ENCODE results near the gene PTPRK.
"Not testable (repeated sequence)": the region's sequence is repeated elsewhere in the genome, so short reads cannot be mapped to it uniquely, and the experiment has no call there.

PTPRK gene

GRCh38 chr6:127934956-127935355, 585.4 kb downstream of the PTPRK start:
- no peak overlapping the region for H3K4me3 ChIP-seq (ENCODE audit: control insufficient read depth, low read depth, low read length)
- DNase-seq (ENCODE audit: low read depth), result no peak
- TF ChIP-seq, protein P1, sequence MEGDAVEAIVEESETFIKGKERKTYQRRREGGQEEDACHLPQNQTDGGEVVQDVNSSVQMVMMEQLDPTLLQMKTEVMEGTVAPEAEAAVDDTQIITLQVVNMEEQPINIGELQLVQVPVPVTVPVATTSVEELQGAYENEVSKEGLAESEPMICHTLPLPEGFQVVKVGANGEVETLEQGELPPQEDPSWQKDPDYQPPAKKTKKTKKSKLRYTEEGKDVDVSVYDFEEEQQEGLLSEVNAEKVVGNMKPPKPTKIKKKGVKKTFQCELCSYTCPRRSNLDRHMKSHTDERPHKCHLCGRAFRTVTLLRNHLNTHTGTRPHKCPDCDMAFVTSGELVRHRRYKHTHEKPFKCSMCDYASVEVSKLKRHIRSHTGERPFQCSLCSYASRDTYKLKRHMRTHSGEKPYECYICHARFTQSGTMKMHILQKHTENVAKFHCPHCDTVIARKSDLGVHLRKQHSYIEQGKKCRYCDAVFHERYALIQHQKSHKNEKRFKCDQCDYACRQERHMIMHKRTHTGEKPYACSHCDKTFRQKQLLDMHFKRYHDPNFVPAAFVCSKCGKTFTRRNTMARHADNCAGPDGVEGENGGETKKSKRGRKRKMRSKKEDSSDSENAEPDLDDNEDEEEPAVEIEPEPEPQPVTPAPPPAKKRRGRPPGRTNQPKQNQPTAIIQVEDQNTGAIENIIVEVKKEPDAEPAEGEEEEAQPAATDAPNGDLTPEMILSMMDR (IDR thresholded peaks at IDR 0.05; ENCODE audit: control insufficient read depth, insufficient read depth, low read depth, low read length, missing control alignments), result no peak

DNA sequence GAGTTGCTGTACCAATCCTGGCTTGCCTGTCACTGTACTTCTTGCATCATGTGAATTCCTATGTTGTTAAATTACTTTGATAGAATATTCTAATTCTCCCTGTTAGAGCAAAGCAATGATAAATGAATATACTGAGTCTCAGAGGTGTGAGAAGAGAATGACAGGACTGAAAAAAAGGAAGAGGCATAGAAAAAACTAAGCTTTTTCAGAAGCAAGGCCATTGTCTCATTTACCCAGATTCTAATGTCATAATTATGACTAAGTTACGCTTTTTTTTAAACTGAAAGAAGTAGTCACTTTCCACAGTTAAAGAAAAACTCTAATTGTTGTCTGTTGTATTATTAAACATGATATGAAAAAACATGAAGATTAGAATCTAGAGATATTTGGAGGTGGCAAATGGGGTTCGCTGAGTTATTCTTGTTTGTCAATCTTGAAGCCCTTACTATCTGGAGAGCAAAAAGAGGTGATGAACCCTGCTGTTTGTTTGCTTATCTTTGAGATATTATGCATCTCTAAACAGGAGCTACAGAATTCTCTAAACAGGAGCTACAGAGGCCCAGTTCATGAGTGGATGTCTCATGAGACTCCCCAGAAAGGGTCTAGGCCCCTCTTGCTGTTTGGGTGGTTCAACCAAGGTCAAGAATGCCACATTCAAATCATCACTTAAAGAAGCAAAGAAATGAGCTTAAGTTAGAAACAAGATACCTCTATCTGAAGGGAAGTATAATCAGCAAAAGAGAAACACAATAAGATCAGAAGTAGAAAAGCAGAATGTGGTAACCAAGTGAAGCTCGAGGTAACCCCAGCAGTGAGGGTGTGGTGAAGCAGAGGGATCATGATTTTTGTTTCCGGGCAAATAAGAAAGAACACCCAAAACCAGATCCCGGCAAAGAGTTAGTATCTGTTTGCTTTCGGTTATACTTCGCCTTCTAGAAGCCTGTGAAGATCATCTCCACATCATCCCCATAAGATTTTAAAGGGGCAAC, 586.3 kb downstream of the PTPRK start:
- H3K4me3 ChIP-seq (ENCODE audit: control insufficient read depth, low read depth, low read length), result no peak overlapping the region
- TF ChIP-seq, protein P1 (IDR thresholded peaks at IDR 0.05; ENCODE audit: control insufficient read depth, insufficient read depth, low read depth, low read length, missing control alignments), result no peak
- no peak for DNase-seq (ENCODE audit: low read depth)

DNA sequence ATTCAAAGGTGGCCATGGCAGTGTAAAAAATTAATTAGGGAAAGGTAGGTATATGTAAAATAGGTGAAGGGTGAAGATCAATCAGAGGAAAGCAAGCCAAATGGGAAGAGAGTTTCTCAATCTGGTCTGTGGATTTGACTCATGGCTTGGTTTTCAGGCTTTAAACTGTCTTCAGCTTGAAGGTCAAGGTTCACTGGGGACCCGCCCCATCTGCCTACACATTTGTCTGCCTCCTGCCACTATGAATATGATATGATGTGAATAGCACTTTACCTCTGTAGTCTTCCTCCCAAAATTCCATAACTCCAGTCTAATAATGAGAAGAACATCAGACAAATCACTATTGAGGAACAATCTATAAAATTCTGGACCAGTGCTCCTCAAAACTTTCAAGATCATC, 587.3 kb downstream of the PTPRK start:
- no peak overlapping the region for H3K4me3 ChIP-seq (ENCODE audit: control insufficient read depth, low read depth, low read length)
- TF ChIP-seq, protein P1 (IDR thresholded peaks at IDR 0.05; ENCODE audit: control insufficient read depth, insufficient read depth, low read depth, low read length, missing control alignments), result no peak
- no peak for DNase-seq (ENCODE audit: low read depth)

DNA sequence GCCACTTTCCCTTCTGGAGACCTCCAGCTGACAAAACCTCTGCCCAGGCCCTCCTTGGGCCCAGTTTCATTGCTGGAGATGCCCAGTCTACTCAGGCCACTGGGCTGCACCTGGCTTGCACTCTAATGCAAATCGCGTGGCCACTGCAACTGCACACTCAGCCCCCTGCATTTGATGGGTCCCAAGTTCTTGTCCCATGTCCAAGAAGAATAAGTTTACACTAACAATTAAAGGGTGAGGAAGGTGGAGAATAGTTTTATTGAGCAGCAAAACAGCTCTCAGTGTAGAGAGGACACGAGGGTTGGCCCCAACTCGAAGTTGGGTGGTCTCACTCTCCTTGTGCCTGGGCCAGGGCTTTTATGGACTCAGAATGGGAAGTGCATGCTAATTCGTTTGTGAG, 587.7 kb downstream of the PTPRK start:
- H3K4me3 ChIP-seq (ENCODE audit: control insufficient read depth, low read depth, low read length), result no peak overlapping the region
- TF ChIP-seq, protein P1 (IDR thresholded peaks at IDR 0.05; ENCODE audit: control insufficient read depth, insufficient read depth, low read depth, low read length, missing control alignments), result no peak
- DNase-seq (ENCODE audit: low read depth), result no peak

GRCh38 chr6:127926441-127926840, 594.0 kb downstream of the PTPRK start:
- H3K4me3 ChIP-seq (ENCODE audit: control insufficient read depth, low read depth, low read length); DNase-seq (ENCODE audit: low read depth): not testable (repeated sequence)

- no peak overlapping the region for H3K4me3 ChIP-seq (ENCODE audit: control insufficient read depth, low read depth, low read length)
- TF ChIP-seq, protein P1 (IDR thresholded peaks at IDR 0.05; ENCODE audit: control insufficient read depth, insufficient read depth, low read depth, low read length, missing control alignments), result no peak
- DNase-seq (ENCODE audit: low read depth), result no peak
Observed at GRCh38 chr6:127924440-127924839, 596.0 kb downstream of the PTPRK start.

- TF ChIP-seq, protein P1 (IDR thresholded peaks at IDR 0.05; ENCODE audit: control insufficient read depth, insufficient read depth, low read depth, low read length, missing control alignments), result no peak
- no peak for DNase-seq (ENCODE audit: low read depth)
- no peak overlapping the region for H3K4me3 ChIP-seq (ENCODE audit: control insufficient read depth, low read depth, low read length)
Observed at GRCh38 chr6:127924031-127924430, 596.4 kb downstream of the PTPRK start.
